ENCODE data around the gene C6orf132.

The C6orf132 gene

GRCh38 chr6:42182101-42182500, 39.7 kb upstream of the C6orf132 start:
- in situ Hi-C loops (cut with HindIII; ENCODE audit: low pct_ligation_motif_present, low sequenced_read_pairs) = no loop called here
- no peaks in the 10 kb centered on the region for H3K36me3 ChIP-seq (replicated peaks)
- no peaks in the 10 kb centered on the region for H3K27me3 ChIP-seq (replicated peaks)
- TF ChIP-seq CTCF (IDR thresholded peaks at IDR 0.05; ENCODE audit: low read depth, low read length, missing control alignments) = no peak
- H3K4me3 ChIP-seq (ENCODE audit: low read depth, low read length) = no peak overlapping the region
- no peak overlapping the region for H3K27ac ChIP-seq
- no peak for DNase-seq

- no peaks in the 10 kb centered on the region for H3K36me3 ChIP-seq (replicated peaks)
- TF ChIP-seq CTCF (IDR thresholded peaks at IDR 0.05; ENCODE audit: low read depth, low read length, missing control alignments) = no peak
- in situ Hi-C loops (cut with HindIII; ENCODE audit: low pct_ligation_motif_present, low sequenced_read_pairs) = no loop called here
- no peaks in the 10 kb centered on the region for H3K27me3 ChIP-seq (replicated peaks)
- no peak overlapping the region for H3K4me3 ChIP-seq (ENCODE audit: low read depth, low read length)
- no peak overlapping the region for H3K27ac ChIP-seq
- DNase-seq = no peak
Observed at GRCh38 chr6:42179945-42180313, 37.5 kb upstream of the C6orf132 start.

GRCh38 chr6:42179261-42179944, 37.0 kb upstream of the C6orf132 start:
- no peak overlapping the region for H3K27ac ChIP-seq
- in situ Hi-C loops (cut with HindIII; ENCODE audit: low pct_ligation_motif_present, low sequenced_read_pairs) = no loop called here
- H3K27me3 ChIP-seq (replicated peaks) = no peaks in the 10 kb centered on the region
- no peak for DNase-seq
- no peaks in the 10 kb centered on the region for H3K36me3 ChIP-seq (replicated peaks)
- TF ChIP-seq CTCF (IDR thresholded peaks at IDR 0.05; ENCODE audit: low read depth, low read length, missing control alignments) = no peak
- no peak overlapping the region for H3K4me3 ChIP-seq (ENCODE audit: low read depth, low read length)

GRCh38 chr6:42177514-42178364, 35.3 kb upstream of the C6orf132 start:
- no peak for DNase-seq
- H3K27ac ChIP-seq = no peak overlapping the region
- H3K27me3 ChIP-seq (replicated peaks) = no peaks in the 10 kb centered on the region
- TF ChIP-seq CTCF (IDR thresholded peaks at IDR 0.05; ENCODE audit: low read depth, low read length, missing control alignments) = no peak
- peak overlapping the region; percentile 45 for H3K4me3 ChIP-seq (ENCODE audit: low read depth, low read length)
- in situ Hi-C loops (cut with HindIII; ENCODE audit: low pct_ligation_motif_present, low sequenced_read_pairs) = no loop called here
- no peaks in the 10 kb centered on the region for H3K36me3 ChIP-seq (replicated peaks)

- Histone ChIP-seq H3K36me3 (replicated peaks) (no peaks in the 10 kb centered on the region), H3K27ac (no peak overlapping the region), H3K27me3 (replicated peaks) (no peaks in the 10 kb centered on the region), H3K4me3 (ENCODE audit: low read depth, low read length) (no peak overlapping the region)
- in situ Hi-C loops (cut with HindIII; ENCODE audit: low pct_ligation_motif_present, low sequenced_read_pairs) = no loop called here
- no peak for TF ChIP-seq CTCF (IDR thresholded peaks at IDR 0.05; ENCODE audit: low read depth, low read length, missing control alignments)
- DNase-seq = no peak
Observed at GRCh38 chr6:42176981-42177380, 34.6 kb upstream of the C6orf132 start.
